ENCODE results near the gene FOXA3.

- TF ChIP-seq SUZ12 (IDR thresholded peaks at IDR 0.05; ENCODE audit: extremely low read depth, insufficient read depth, insufficient read length) = no peak
- TF ChIP-seq YY1 (IDR thresholded peaks at IDR 0.05; ENCODE audit: insufficient read depth, insufficient read length) = no peak
These were observed 1.9 kb upstream of the FOXA3 start for GRCh38 chr19:45862271-45862563.

All from NT2/D1 (cell line).